Astrocyte (in vitro differentiated cells and primary cell): ENCODE measurements around the gene NCK2.

Source experiments
- CTCF ChIP-seq: IDR thresholded peaks from 2 replicates; pipeline ENCODE4 v1.5.1; 2011; ENCODE audit warnings: low read depth, mild to moderate bottlenecking, inconsistent platforms, low read length, moderate library complexity; ENCODE audit not compliant: insufficient read depth
- EZH2 ChIP-seq: IDR thresholded peaks from 2 replicates; pipeline ENCODE4 v1.6.1; 2012; ENCODE audit warnings: mild to moderate bottlenecking, low read length, inconsistent platforms; ENCODE audit not compliant: insufficient read depth

GRCh38 chr2:105714141-105714540 lies 30.6 kb upstream of the NCK2 start:
- TF ChIP-seq CTCF, result no peak
- TF ChIP-seq EZH2, result no peak
